ENCODE measurements around the gene RFX8.
A peak's percentile ranks its signal among the peaks of the same experiment; 100 is the strongest.

The RFX8 gene

DNA sequence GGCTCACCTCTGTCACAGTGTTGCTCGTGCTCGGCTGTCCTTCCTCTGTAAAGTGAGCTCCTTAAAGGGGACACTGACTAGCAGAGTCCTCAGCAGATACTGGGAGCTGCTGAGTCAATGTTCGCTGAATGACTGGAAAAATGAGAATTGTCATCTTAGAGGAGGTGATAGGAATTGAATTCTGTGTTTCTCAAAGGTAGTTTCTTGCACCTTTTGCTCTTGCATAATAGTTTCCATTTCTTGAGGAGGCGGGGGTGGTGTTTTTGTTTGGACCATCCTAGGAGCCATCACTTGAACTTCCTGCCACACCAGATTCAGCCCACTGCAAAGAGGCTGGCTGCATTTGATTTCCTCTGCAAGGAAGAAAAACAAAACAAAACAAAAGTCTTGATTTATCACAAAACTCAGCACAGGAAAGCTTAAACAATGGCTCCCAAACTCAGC lies 11.4 kb upstream of the RFX8 start:
- 81% methylated on average over 4 of the region's 4 CpGs; no CpG with 5 or more reads in 1 of the 2 experiments for WGBS, 2 experiments (ENCODE audit: insufficient coverage in 2 of 2)
- no peaks in the 10 kb centered on the region for H3K4me1 ChIP-seq (ENCODE audit: control insufficient read depth, insufficient read depth, low read length, poor library complexity, severe bottlenecking)
- no peak overlapping the region for H3K27ac ChIP-seq (ENCODE audit: low read depth, low read length, severe bottlenecking)
- no peaks in the 10 kb centered on the region for H3K36me3 ChIP-seq (ENCODE audit: control insufficient read depth, insufficient read depth, low read length)
- H3K4me3 ChIP-seq (ENCODE audit: extremely low read depth, insufficient read depth, low read length, poor library complexity, severe bottlenecking): no peak overlapping the region
- H3K9me3 ChIP-seq (ENCODE audit: control insufficient read depth, low read length): no peaks in the 10 kb centered on the region

- 93 to 97% methylated on average over 2 to 3 of the region's 4 CpGs for WGBS, 2 experiments (ENCODE audit: insufficient coverage in 2 of 2)
- Histone ChIP-seq H3K27ac (ENCODE audit: low read depth, low read length, severe bottlenecking) (no peak overlapping the region), H3K36me3 (ENCODE audit: control insufficient read depth, insufficient read depth, low read length) (no peaks in the 10 kb centered on the region)
Observed at GRCh38 chr2:101485856-101486255, 10.9 kb upstream of the RFX8 start.

GRCh38 chr2:101480764-101481163 lies 5.9 kb upstream of the RFX8 start:
- WGBS, 2 experiments (ENCODE audit: insufficient coverage in 2 of 2): 93% methylated on average over 8 of the region's 8 CpGs
- Histone ChIP-seq H3K4me1 (ENCODE audit: control insufficient read depth, insufficient read depth, low read length, poor library complexity, severe bottlenecking) (no peaks in the 10 kb centered on the region), H3K9me3 (ENCODE audit: control insufficient read depth, low read length) (no peaks in the 10 kb centered on the region), H3K4me3 (ENCODE audit: extremely low read depth, insufficient read depth, low read length, poor library complexity, severe bottlenecking) (no peak overlapping the region), H3K36me3 (ENCODE audit: control insufficient read depth, insufficient read depth, low read length) (no peaks in the 10 kb centered on the region), H3K27ac (ENCODE audit: low read depth, low read length, severe bottlenecking) (no peak overlapping the region)

More at GRCh38 chr2:101485856-101486255, 10.9 kb upstream of the RFX8 start:
- H3K4me3 ChIP-seq (ENCODE audit: extremely low read depth, insufficient read depth, low read length, poor library complexity, severe bottlenecking): no peak overlapping the region
- no peaks in the 10 kb centered on the region for H3K9me3 ChIP-seq (ENCODE audit: control insufficient read depth, low read length)
- H3K4me1 ChIP-seq (ENCODE audit: control insufficient read depth, insufficient read depth, low read length, poor library complexity, severe bottlenecking): no peaks in the 10 kb centered on the region

DNA sequence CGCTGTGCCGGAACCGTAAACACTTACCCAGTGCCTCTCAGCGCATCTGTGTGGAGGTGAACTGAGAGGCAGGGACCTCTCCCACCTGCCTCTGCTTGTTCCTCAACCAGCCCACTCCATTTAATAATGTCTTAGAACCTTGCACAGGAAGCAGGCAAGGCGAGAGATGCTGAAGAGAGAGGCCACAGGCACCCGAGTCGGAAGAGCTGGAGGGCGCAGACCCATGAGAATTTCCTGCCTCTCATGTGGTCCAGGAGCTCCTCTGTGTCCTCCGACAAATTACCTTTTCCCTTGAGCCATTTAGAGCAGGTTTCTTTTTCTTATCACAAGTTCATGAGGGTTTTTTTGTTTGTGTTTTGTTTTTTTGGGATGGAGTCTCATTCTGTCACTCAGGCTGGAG lies 4.9 kb upstream of the RFX8 start:
- 94% methylated on average over 5 of the region's 9 CpGs for WGBS, 2 experiments (ENCODE audit: insufficient coverage in 2 of 2)
- H3K9me3 ChIP-seq (ENCODE audit: control insufficient read depth, low read length): no peaks in the 10 kb centered on the region
- no peak overlapping the region for H3K4me3 ChIP-seq (ENCODE audit: extremely low read depth, insufficient read depth, low read length, poor library complexity, severe bottlenecking)
- no peaks in the 10 kb centered on the region for H3K36me3 ChIP-seq (ENCODE audit: control insufficient read depth, insufficient read depth, low read length)
- no peak overlapping the region for H3K27ac ChIP-seq (ENCODE audit: low read depth, low read length, severe bottlenecking)
- no peaks in the 10 kb centered on the region for H3K4me1 ChIP-seq (ENCODE audit: control insufficient read depth, insufficient read depth, low read length, poor library complexity, severe bottlenecking)

GRCh38 chr2:101479328-101479727 lies 4.4 kb upstream of the RFX8 start:
- no peaks in the 10 kb centered on the region for H3K9me3 ChIP-seq (ENCODE audit: control insufficient read depth, low read length)
- H3K27ac ChIP-seq (ENCODE audit: low read depth, low read length, severe bottlenecking): no peak overlapping the region
- no peaks in the 10 kb centered on the region for H3K4me1 ChIP-seq (ENCODE audit: control insufficient read depth, insufficient read depth, low read length, poor library complexity, severe bottlenecking)
- no peak overlapping the region for H3K4me3 ChIP-seq (ENCODE audit: extremely low read depth, insufficient read depth, low read length, poor library complexity, severe bottlenecking)
- H3K36me3 ChIP-seq (ENCODE audit: control insufficient read depth, insufficient read depth, low read length): no peaks in the 10 kb centered on the region
- WGBS, 2 experiments (ENCODE audit: insufficient coverage in 2 of 2): 6 to 32% methylated on average over 2 to 3 of the region's 4 CpGs

- Histone ChIP-seq H3K27ac (ENCODE audit: low read depth, low read length, severe bottlenecking) (no peak overlapping the region), H3K36me3 (ENCODE audit: control insufficient read depth, insufficient read depth, low read length) (no peaks in the 10 kb centered on the region), H3K4me1 (ENCODE audit: control insufficient read depth, insufficient read depth, low read length, poor library complexity, severe bottlenecking) (peaks cover 5% of the 10 kb centered on the region), H3K4me3 (ENCODE audit: extremely low read depth, insufficient read depth, low read length, poor library complexity, severe bottlenecking) (no peak overlapping the region), H3K9me3 (ENCODE audit: control insufficient read depth, low read length) (no peaks in the 10 kb centered on the region)
- 50 to 66% methylated on average over 1 to 2 of the region's 2 CpGs for WGBS, 2 experiments (ENCODE audit: insufficient coverage in 2 of 2)
Observed at GRCh38 chr2:101478181-101479001, 3.5 kb upstream of the RFX8 start.

DNA sequence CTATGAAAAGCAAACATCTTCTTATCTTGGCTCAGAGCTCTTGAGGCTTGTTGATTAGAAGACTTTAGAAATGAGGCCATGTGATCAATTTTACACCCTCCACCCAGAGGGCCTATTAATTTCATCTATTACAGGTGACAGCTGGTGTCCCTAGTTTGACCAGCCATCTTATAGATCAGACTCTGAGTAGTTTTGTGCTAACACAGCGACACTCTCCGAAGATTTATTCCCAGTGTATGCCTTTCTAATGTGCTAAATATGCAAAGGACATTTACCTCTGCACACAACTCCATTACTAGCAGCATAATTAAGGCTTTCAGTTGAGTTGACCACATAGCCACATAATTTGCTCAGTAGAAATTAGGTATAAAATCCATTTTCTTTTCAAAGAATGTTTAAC lies 2.6 kb upstream of the RFX8 start:
- no peaks in the 10 kb centered on the region for H3K9me3 ChIP-seq (ENCODE audit: control insufficient read depth, low read length)
- H3K27ac ChIP-seq (ENCODE audit: low read depth, low read length, severe bottlenecking): no peak overlapping the region
- H3K4me1 ChIP-seq (ENCODE audit: control insufficient read depth, insufficient read depth, low read length, poor library complexity, severe bottlenecking): peaks cover 5% of the 10 kb centered on the region
- no peak overlapping the region for H3K4me3 ChIP-seq (ENCODE audit: extremely low read depth, insufficient read depth, low read length, poor library complexity, severe bottlenecking)
- WGBS, 2 experiments (ENCODE audit: insufficient coverage in 2 of 2): 100% methylated on average over 2 of the region's 2 CpGs; no CpG with 5 or more reads in 1 of the 2 experiments
- H3K36me3 ChIP-seq (ENCODE audit: control insufficient read depth, insufficient read depth, low read length): no peaks in the 10 kb centered on the region

- Histone ChIP-seq H3K9me3 (ENCODE audit: control insufficient read depth, low read length) (no peaks in the 10 kb centered on the region), H3K27ac (ENCODE audit: low read depth, low read length, severe bottlenecking) (no peak overlapping the region), H3K4me3 (ENCODE audit: extremely low read depth, insufficient read depth, low read length, poor library complexity, severe bottlenecking) (no peak overlapping the region), H3K36me3 (ENCODE audit: control insufficient read depth, insufficient read depth, low read length) (no peaks in the 10 kb centered on the region), H3K4me1 (ENCODE audit: control insufficient read depth, insufficient read depth, low read length, poor library complexity, severe bottlenecking) (peaks cover 5% of the 10 kb centered on the region)
- 92 to 95% methylated on average over 4 to 5 of the region's 8 CpGs for WGBS, 2 experiments (ENCODE audit: insufficient coverage in 2 of 2)
Observed at GRCh38 chr2:101476605-101477208, 1.8 kb upstream of the RFX8 start.

DNA sequence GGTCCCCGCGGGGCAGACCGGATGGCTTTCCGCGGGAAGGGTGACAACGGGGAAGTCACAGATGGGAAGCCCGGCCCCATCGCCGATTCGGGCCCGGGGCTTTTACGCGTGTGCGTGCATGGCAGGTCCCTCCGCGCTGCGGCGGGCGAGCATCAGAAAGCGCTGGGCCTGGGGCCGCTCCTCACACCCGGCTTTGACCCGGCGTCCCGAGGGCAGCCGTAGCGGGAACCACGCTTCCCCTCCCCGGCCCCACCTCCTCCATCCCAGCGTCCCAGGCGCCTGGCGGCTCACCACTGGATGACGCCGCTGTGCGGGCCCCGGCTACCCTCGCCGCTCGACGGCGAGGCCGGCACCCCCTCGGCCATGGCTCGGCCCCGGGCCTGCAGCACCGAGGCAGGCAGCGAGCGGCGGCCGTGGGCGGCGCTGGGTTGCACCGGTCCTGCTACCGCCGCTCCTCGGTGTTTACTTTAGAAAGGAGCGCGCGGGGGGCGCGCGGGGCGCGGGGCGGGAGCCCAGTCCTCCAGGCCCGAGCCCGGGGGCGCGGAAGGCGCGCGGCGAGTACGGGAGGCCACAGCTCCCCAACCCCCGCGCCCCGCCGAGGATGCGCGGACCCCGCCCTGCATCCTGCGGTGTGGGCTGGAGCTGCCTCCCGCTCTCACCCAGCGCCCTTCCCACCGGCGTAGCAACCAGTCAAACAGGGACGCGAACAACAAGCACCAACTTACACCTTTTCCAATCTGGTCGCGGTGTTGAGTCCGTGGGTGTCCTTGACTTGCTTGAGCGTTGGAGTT lies 806 bp downstream of the RFX8 start:
- no peak overlapping the region for H3K27ac ChIP-seq (ENCODE audit: low read depth, low read length, severe bottlenecking)
- 3 to 4% methylated on average over 49 to 82 of the region's 92 CpGs for WGBS, 2 experiments (ENCODE audit: insufficient coverage in 2 of 2)
- peak overlapping the region; percentile 47 for H3K4me3 ChIP-seq (ENCODE audit: extremely low read depth, insufficient read depth, low read length, poor library complexity, severe bottlenecking)
- H3K9me3 ChIP-seq (ENCODE audit: control insufficient read depth, low read length): no peaks in the 10 kb centered on the region
- no peaks in the 10 kb centered on the region for H3K36me3 ChIP-seq (ENCODE audit: control insufficient read depth, insufficient read depth, low read length)
- H3K4me1 ChIP-seq (ENCODE audit: control insufficient read depth, insufficient read depth, low read length, poor library complexity, severe bottlenecking): peaks cover 5% of the 10 kb centered on the region

DNA sequence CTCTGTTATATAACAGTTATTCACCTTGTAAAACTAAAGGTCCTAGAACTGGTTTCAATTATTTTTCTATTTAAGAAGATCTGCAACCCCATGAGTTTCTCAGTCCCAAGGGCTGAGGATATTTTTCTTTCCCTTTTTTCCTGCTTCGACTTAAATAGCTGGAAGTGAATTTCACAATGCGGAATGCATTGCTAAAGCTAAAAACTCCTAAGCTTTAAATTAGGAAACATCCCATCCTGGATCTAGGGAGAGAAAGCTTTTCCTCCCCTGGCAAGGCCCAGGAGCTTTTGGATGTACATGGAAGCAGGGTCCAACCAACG lies 1.4 kb downstream of the RFX8 start:
- no peak overlapping the region for H3K27ac ChIP-seq (ENCODE audit: low read depth, low read length, severe bottlenecking)
- peak overlapping the region; percentile 47 for H3K4me3 ChIP-seq (ENCODE audit: extremely low read depth, insufficient read depth, low read length, poor library complexity, severe bottlenecking)

More for the DNA sequence above, 1.4 kb downstream of the RFX8 start:
- H3K4me1 ChIP-seq (ENCODE audit: control insufficient read depth, insufficient read depth, low read length, poor library complexity, severe bottlenecking): peaks cover 5% of the 10 kb centered on the region
- WGBS, 2 experiments (ENCODE audit: insufficient coverage in 2 of 2): 9 to 86% methylated on average over 1 of the region's 3 CpGs
- H3K36me3 ChIP-seq (ENCODE audit: control insufficient read depth, insufficient read depth, low read length): no peaks in the 10 kb centered on the region
- H3K9me3 ChIP-seq (ENCODE audit: control insufficient read depth, low read length): no peaks in the 10 kb centered on the region
